OCI-LY7 (cell line): ENCODE data around the gene CAMK1. TPM values are rescaled to one million over a fixed set of nuclear protein-coding genes. Genes with fewer than 3 reads are reported as not detected.

Source experiments
- BruUV-seq: library from RNA; stranded (reverse); fragments of 400-500 nt; replicated peaks from 2 replicates; lab custom pipeline; 2021; lab: Mats Ljungman, UMichigan
- CTCF ChIA-PET: fragments of 300-600 bp; sonication (Branson Sonifier 250); formaldehyde crosslinking; loops from one replicate; lab custom pipeline; 2022; ENCODE audit warnings: antibody characterized with exemption; ENCODE audit not compliant: unreplicated experiment; lab: Charles Lee
- POLR2A ChIA-PET: fragments of 300-600 bp; sonication (Branson Sonifier 250); formaldehyde crosslinking; loops from one replicate; lab custom pipeline; 2022; ENCODE audit warnings: antibody characterized with exemption; lab: Charles Lee
- DNase-seq: peaks from one replicate; pipeline ENCODE4 v3.0.0-alpha.2; 2015; ENCODE audit warnings: low spot score
- H2AFZ ChIP-seq: fragments of 200-600 bp; sonication (generic), shearing (Covaris generic); 2 replicates; pipeline ENCODE4 v1.6.1; 2014; ENCODE audit warnings: mild to moderate bottlenecking, antibody characterized with exemption, low read length, moderate library complexity
- H3K27ac ChIP-seq: fragments of 200-600 bp; sonication (generic); 2 replicates; pipeline ENCODE4 v1.5.1; 2014; ENCODE audit warnings: mixed run types, low read depth, mild to moderate bottlenecking, moderate library complexity, low read length, inconsistent platforms; ENCODE audit not compliant: poor library complexity, severe bottlenecking
- H3K36me3 ChIP-seq: fragments of 200-600 bp; sonication (generic); 2 replicates; pipeline ENCODE4 v1.6.1; 2014; ENCODE audit warnings: mild to moderate bottlenecking, antibody characterized with exemption, low read length, moderate library complexity, mixed read lengths; ENCODE audit not compliant: insufficient read depth
- H3K4me1 ChIP-seq: fragments of 200-600 bp; sonication (generic); 2 replicates; pipeline ENCODE4 v1.5.1; 2014; ENCODE audit warnings: mild to moderate bottlenecking, low read length; ENCODE audit not compliant: insufficient read depth, poor library complexity, severe bottlenecking
- H3K4me2 ChIP-seq: fragments of 200-600 bp; sonication (generic); 2 replicates; pipeline ENCODE4 v1.6.1; 2014; ENCODE audit warnings: mild to moderate bottlenecking, low read length
- H3K4me3 ChIP-seq: fragments of 200-600 bp; sonication (generic); 2 replicates; pipeline ENCODE4 v1.5.1; 2014; ENCODE audit warnings: mild to moderate bottlenecking, low read depth, low read length; ENCODE audit not compliant: poor library complexity, severe bottlenecking
- H3K79me2 ChIP-seq: fragments of 200-600 bp; sonication (generic); 2 replicates; pipeline ENCODE4 v1.6.1; 2016; ENCODE audit warnings: low read depth, mild to moderate bottlenecking, low read length, moderate library complexity, mixed read lengths; ENCODE audit not compliant: insufficient read depth
- H3K9me2 ChIP-seq: fragments of 200-600 bp; sonication (generic); 2 replicates; pipeline ENCODE4 v1.6.1; 2016; ENCODE audit warnings: mild to moderate bottlenecking, low read length, mixed read lengths; ENCODE audit not compliant: insufficient read depth
- H3K9me3 ChIP-seq: fragments of 200-600 bp; sonication (generic); 2 replicates; pipeline ENCODE4 v1.6.1; 2014; ENCODE audit warnings: mild to moderate bottlenecking, mixed run types, low read length, mixed read lengths
- H4K20me1 ChIP-seq: fragments of 200-600 bp; sonication (generic); 2 replicates; pipeline ENCODE4 v1.6.1; 2014; ENCODE audit warnings: mild to moderate bottlenecking, antibody characterized with exemption, low read length, moderate library complexity, mixed read lengths; ENCODE audit not compliant: insufficient read depth
- EZH2phosphoT487 ChIP-seq: fragments of 200-600 bp; sonication (generic); IDR thresholded peaks from 2 replicates; pipeline ENCODE4 v1.6.1; 2018; ENCODE audit warnings: low read depth, borderline replicate concordance, mild to moderate bottlenecking, mixed run types, antibody characterized with exemption, low read length, moderate library complexity, mixed read lengths
- intact Hi-C: fragments of 100-400 bp; cut with micrococcal nuclease; formaldehyde crosslinking; loops from one replicate; pipeline ENCODE4 v1.10.0; 2022; ENCODE audit not compliant: unreplicated experiment
- total RNA-seq, 2 experiments: library from RNA; depleted of rRNA in 1 of 2; stranded (reverse); fragments of >200 nt in 1 of 2; shearing (Covaris generic) in 1 of 2; gene quantifications; 2 replicates each; pipeline ENCODE4 v1.2.3, GENCODE V29; 2014 to 2022
- TF ChIP-seq, protein P1 (sequence below): fragments of 200-600 bp; sonication (generic); conservative IDR thresholded peaks from 2 replicates; pipeline ENCODE4 v1.5.1; 2014; ENCODE audit warnings: mild to moderate bottlenecking, antibody characterized with exemption, low read length, moderate library complexity, mixed read lengths

Gene CAMK1
- total RNA-seq, 2 experiments from 2014 or later, result not detected

DNA sequence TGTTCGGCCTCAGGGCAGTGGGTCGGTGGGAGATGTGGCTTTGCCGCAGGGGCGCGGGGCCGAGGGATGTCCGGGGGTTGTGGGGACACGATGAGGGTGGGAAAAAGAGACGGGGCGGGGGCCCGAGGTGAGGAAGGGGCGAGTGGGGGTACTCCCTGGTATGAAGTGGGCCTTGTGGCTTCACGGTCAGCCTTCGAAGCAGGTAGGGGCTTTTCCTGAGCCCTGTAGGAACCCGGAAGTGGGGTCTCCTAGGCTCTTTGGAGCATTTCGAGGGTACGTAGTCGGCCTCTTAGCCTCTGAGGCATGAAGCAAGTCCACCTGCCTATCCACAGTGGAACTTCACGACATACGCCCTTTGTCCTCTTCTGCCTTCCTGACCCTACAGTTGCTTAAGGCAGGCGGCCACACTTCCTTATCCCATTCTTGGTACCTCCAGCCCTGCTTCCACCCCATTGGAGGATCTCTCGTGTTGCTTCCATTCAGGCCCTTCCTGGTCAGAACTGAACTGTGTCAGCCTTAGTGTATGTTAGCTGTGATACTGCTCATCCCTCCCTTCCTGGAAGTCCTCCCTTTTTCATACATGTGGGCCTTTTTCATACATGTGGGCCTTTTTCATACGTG is 23.5 kb upstream of the CAMK1 start:
- H3K9me2 ChIP-seq, result no peaks in the 10 kb centered on the region
- H3K4me3 ChIP-seq, result peak overlapping the region; percentile 96
- peak overlapping the region; percentile 97 for H3K4me2 ChIP-seq
- DNase-seq, result peak; percentile 57
- no peak for TF ChIP-seq EZH2phosphoT487
- TF ChIP-seq, protein P1, sequence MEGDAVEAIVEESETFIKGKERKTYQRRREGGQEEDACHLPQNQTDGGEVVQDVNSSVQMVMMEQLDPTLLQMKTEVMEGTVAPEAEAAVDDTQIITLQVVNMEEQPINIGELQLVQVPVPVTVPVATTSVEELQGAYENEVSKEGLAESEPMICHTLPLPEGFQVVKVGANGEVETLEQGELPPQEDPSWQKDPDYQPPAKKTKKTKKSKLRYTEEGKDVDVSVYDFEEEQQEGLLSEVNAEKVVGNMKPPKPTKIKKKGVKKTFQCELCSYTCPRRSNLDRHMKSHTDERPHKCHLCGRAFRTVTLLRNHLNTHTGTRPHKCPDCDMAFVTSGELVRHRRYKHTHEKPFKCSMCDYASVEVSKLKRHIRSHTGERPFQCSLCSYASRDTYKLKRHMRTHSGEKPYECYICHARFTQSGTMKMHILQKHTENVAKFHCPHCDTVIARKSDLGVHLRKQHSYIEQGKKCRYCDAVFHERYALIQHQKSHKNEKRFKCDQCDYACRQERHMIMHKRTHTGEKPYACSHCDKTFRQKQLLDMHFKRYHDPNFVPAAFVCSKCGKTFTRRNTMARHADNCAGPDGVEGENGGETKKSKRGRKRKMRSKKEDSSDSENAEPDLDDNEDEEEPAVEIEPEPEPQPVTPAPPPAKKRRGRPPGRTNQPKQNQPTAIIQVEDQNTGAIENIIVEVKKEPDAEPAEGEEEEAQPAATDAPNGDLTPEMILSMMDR, result no peak
- H3K4me1 ChIP-seq, result peaks cover 47% of the 10 kb centered on the region
- ChIA-PET POLR2A (interaction anchor here (0.5 to 2.4 kb wide), 13 partner anchors 11 to 430 kb away, joined by 3 to 17 read pairs (median 3); partner anchors contain the start of genes BRPF1, JAGN1 and OGG1), CTCF (interaction anchor here (0.5 kb wide), 1 partner anchor 46 kb away, joined by 3 read pairs; no protein-coding TSS in a partner anchor)
- intact Hi-C loops, result loop anchor here (2.0 to 5.0 kb wide), 3 partner anchors 62 to 396 kb away; partner anchors contain the start of genes BRPF1, CRELD1 and SETD5
- no peak overlapping the region; the same call in 1 of the 2 replicates for H2AFZ ChIP-seq
- BruUV-seq, result TSS peak; percentile 62
- H3K27ac ChIP-seq, result peak overlapping the region; percentile 72
- H3K79me2 ChIP-seq, result peaks cover 66% of the 10 kb centered on the region
- H4K20me1 ChIP-seq, result peaks cover 10% of the 10 kb centered on the region; the same call in 1 of the 2 replicates
- no peaks in the 10 kb centered on the region for H3K9me3 ChIP-seq
- H3K36me3 ChIP-seq, result peaks cover 66% of the 10 kb centered on the region

DNA sequence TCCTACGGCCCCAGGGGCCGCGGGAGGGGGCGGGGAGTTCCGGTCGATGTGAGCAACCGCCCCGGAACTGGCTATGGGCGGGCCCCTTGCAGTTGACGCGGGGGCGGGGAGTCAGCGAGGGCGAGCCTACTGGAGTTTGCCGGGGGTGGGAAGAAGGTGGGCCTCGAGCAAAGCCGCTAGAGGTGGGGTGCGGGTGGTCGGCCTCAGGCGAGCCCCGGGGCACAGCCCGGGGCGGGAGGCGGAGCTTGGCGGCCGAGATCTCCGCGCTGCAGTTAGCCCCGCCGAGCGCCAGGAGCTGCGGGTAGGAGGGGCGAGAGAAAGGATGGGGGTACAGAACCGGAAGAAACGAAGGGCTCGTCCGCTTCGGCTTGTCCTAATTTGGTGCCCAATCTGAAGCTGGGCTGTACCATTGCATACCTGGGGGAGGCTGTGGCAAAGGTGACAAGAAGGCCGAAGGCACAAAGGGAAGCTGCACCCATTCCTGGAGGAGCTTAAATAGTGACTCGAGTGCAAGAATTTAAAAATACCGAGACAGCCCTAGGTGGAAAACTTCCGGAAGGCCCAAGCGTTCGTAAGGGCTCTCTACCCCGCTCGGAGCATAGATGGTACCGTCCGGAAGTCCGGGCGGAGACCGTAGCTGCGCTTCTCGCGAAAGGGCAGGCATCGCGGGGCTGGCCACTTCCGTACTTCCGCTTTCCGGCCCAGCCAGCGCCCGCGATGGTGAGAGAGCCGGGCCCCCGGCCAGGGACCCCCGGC is 22.8 kb upstream of the CAMK1 start, which contains the start of the genes ARPC4 and TADA3:
ARPC4 (plus strand) TSS at position 678 of the 756 bp plus-strand sequence; CDS start at position 718, 40 bp downstream.
TADA3 (minus strand) TSS at position 69 of the 756 bp plus-strand sequence. CDS start 1,007 bp downstream, outside the sequence.
- no peaks in the 10 kb centered on the region for H3K9me2 ChIP-seq
- peaks cover 10% of the 10 kb centered on the region; the same call in 1 of the 2 replicates for H4K20me1 ChIP-seq
- H3K4me2 ChIP-seq, result peak within 1 kb of the TSS; percentile 97
- peaks cover 63% of the 10 kb centered on the region for H3K36me3 ChIP-seq
- TF ChIP-seq, protein P1, result no peak
- TF ChIP-seq EZH2phosphoT487, result no peak
- peak within 1 kb of the TSS; percentile 22; the same call in 1 of the 2 replicates for H2AFZ ChIP-seq
- peak within 1 kb of the TSS; percentile 96 for H3K4me3 ChIP-seq
- peaks cover 47% of the 10 kb centered on the region for H3K4me1 ChIP-seq
- H3K27ac ChIP-seq, result peak within 1 kb of the TSS; percentile 72
- intact Hi-C loops, result loop anchor here (1.0 to 5.0 kb wide), 4 partner anchors 42 to 396 kb away; partner anchors contain the start of genes BRPF1, CRELD1 and SETD5
- BruUV-seq, result no TSS peak
- DNase-seq, result peak; percentile 98
- H3K9me3 ChIP-seq, result no peaks in the 10 kb centered on the region
- peaks cover 60% of the 10 kb centered on the region for H3K79me2 ChIP-seq
- CTCF ChIA-PET, result interaction anchor here (0.5 kb wide), 1 partner anchor 47 kb away, joined by 3 read pairs; no protein-coding TSS in a partner anchor
- POLR2A ChIA-PET, result interaction anchor here (0.5 to 2.4 kb wide), 15 partner anchors 9 to 431 kb away, joined by 3 to 17 read pairs (median 3); partner anchors contain the start of genes BRPF1, JAGN1 and OGG1
